Neural cell (in vitro differentiated cells): ENCODE data around the gene PROZ.

Experiments used
- CTCF ChIP-seq: fragments of 450-650 bp; IDR thresholded peaks from 2 replicates; pipeline ENCODE4 v1.5.1; 2014; ENCODE audit warnings: antibody characterized with exemption, mild to moderate bottlenecking, moderate library complexity; ENCODE audit not compliant: poor library complexity, severe bottlenecking
- EZH2 ChIP-seq: fragments of 200-600, 300-800 bp; shearing (Covaris generic), sonication (generic); IDR thresholded peaks from 2 replicates; pipeline ENCODE4 v1.6.1; 2014; ENCODE audit warnings: antibody characterized with exemption, low read length, borderline replicate concordance, mild to moderate bottlenecking; ENCODE audit not compliant: insufficient read depth, poor library complexity, severe bottlenecking
- TAF1 ChIP-seq: IDR thresholded peaks from 2 replicates; pipeline ENCODE4 v1.6.1; 2012; ENCODE audit warnings: low read depth
- TF ChIP-seq, protein P1 (sequence below): IDR thresholded peaks from 2 replicates; pipeline ENCODE4 v1.6.1; 2012; ENCODE audit warnings: borderline replicate concordance

GRCh38 chr13:113209336-113209758 is 50.9 kb downstream of the PROZ start, which contains the start of gene CUL4A:
- no peak for TF ChIP-seq CTCF
- no peak for TF ChIP-seq TAF1
- TF ChIP-seq, protein P1, sequence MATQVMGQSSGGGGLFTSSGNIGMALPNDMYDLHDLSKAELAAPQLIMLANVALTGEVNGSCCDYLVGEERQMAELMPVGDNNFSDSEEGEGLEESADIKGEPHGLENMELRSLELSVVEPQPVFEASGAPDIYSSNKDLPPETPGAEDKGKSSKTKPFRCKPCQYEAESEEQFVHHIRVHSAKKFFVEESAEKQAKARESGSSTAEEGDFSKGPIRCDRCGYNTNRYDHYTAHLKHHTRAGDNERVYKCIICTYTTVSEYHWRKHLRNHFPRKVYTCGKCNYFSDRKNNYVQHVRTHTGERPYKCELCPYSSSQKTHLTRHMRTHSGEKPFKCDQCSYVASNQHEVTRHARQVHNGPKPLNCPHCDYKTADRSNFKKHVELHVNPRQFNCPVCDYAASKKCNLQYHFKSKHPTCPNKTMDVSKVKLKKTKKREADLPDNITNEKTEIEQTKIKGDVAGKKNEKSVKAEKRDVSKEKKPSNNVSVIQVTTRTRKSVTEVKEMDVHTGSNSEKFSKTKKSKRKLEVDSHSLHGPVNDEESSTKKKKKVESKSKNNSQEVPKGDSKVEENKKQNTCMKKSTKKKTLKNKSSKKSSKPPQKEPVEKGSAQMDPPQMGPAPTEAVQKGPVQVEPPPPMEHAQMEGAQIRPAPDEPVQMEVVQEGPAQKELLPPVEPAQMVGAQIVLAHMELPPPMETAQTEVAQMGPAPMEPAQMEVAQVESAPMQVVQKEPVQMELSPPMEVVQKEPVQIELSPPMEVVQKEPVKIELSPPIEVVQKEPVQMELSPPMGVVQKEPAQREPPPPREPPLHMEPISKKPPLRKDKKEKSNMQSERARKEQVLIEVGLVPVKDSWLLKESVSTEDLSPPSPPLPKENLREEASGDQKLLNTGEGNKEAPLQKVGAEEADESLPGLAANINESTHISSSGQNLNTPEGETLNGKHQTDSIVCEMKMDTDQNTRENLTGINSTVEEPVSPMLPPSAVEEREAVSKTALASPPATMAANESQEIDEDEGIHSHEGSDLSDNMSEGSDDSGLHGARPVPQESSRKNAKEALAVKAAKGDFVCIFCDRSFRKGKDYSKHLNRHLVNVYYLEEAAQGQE: no peak
- TF ChIP-seq EZH2: no peak
